Glutamatergic neuron (in vitro differentiated cells): ENCODE data around the gene SH3PXD2A. TPM values are rescaled to one million over a fixed set of nuclear protein-coding genes. Genes with fewer than 3 reads are reported as not detected.

Experiments used
- DNase-seq: peaks from one replicate; pipeline ENCODE4 v3.0.0; 2022
- H3K27ac Mint-ChIP-seq: one replicate; pipeline ENCODE4 v1.8.0; 2020; ENCODE audit warnings: mild to moderate bottlenecking, mixed read lengths, inconsistent platforms; ENCODE audit not compliant: unreplicated experiment
- H3K27me3 Mint-ChIP-seq: one replicate; pipeline ENCODE4 v1.8.0; 2020; ENCODE audit warnings: mild to moderate bottlenecking, moderate library complexity, mixed read lengths, inconsistent platforms; ENCODE audit not compliant: unreplicated experiment
- H3K36me3 Mint-ChIP-seq: one replicate; pipeline ENCODE4 v1.8.0; 2020; ENCODE audit warnings: mild to moderate bottlenecking, mixed read lengths, inconsistent platforms; ENCODE audit not compliant: unreplicated experiment
- H3K4me1 Mint-ChIP-seq: one replicate; pipeline ENCODE4 v1.8.0; 2020; ENCODE audit warnings: mild to moderate bottlenecking, low read depth, mixed read lengths, inconsistent platforms; ENCODE audit not compliant: unreplicated experiment
- H3K4me3 Mint-ChIP-seq: one replicate; pipeline ENCODE4 v1.8.0; 2020; ENCODE audit warnings: mild to moderate bottlenecking, mixed read lengths, inconsistent platforms; ENCODE audit not compliant: unreplicated experiment
- H3K9me3 Mint-ChIP-seq: one replicate; pipeline ENCODE4 v1.8.0; 2020; ENCODE audit warnings: mild to moderate bottlenecking, moderate library complexity, mixed read lengths, inconsistent platforms; ENCODE audit not compliant: unreplicated experiment
- CTCF ChIP-seq: fragments of 200-600 bp; sonication (generic); IDR thresholded peaks from one replicate; pipeline ENCODE4 v1.5.0; 2021; ENCODE audit not compliant: partially characterized antibody, unreplicated experiment
- total RNA-seq: library from RNA; stranded (reverse); fragmentation: NEBNext Ultra II Directional; extraction: Animal tissue kit (Norgen Biotek cat#: 25700); gene quantifications from one replicate; pipeline ENCODE4 v1.2.1, GENCODE V29; 2021; ENCODE audit not compliant: unreplicated experiment

The SH3PXD2A gene
- total RNA-seq, 1 donor from 2014 or later: 16.7 TPM

DNA sequence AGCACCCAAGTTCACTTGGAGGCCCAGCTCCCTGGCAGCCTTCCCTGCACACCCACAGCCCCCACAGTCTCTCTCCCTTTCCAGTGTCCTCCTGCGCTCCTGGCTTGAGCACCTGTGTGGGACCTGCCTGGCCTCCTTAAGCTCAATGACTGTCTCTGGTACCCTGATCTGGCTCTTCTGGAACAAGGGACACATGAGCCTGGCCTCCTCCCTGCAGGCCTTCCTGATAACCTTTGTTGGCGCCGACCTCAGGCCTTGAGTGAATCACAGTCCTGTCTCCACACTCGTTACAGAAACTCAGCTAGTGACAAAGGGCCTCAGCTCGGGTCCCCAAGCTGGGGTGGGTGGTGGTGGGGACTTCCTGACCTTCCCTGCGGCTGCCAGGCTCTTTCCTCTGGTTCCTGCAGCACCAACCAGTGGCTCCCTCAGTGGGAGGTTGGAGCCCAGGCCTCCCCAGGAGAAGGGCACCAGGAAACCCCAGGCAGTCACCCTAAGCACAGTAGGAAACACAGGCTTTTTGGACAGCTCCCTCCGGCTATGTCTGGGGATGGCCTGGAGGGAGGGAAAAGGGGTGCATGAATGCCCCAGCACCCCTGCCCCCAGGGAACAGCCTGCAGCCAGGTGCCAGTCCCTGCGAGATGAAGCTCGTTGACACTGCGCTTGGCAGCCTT, 147.3 kb downstream of the SH3PXD2A start:
- Mint-ChIP-seq H3K27me3 (peaks cover 6% of the 10 kb centered on the region), H3K27ac (no peak overlapping the region), H3K4me3 (no peak overlapping the region), H3K4me1 (peaks cover 14% of the 10 kb centered on the region), H3K36me3 (no peaks in the 10 kb centered on the region), H3K9me3 (peaks cover 2% of the 10 kb centered on the region)
- TF ChIP-seq CTCF: no peak
- no peak for DNase-seq

DNA sequence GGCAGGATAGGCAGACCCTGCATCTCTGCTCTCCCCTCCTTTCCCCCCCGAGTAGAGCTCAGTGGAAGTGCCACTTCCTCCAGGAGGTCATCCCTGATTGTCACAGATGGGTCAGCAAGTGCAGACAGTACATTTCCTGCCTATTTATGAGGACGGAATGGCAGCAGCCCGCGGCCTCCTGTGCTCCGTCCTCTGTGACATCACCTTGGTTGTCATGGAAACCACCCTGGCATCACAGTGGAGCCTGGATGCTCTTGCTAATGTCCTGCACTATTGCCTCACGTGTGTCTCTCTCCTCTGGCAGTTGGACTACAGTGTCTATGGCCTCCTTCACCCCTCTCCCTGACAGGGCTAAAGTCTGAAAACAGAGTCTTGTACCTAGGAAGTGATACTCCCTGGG, 148.6 kb downstream of the SH3PXD2A start:
- no peak overlapping the region for H3K4me3 Mint-ChIP-seq
- DNase-seq: peak; percentile 58
- H3K9me3 Mint-ChIP-seq: peaks cover 2% of the 10 kb centered on the region
- H3K4me1 Mint-ChIP-seq: peaks cover 10% of the 10 kb centered on the region
- TF ChIP-seq CTCF: no peak
- peak overlapping the region; percentile 75 for H3K27ac Mint-ChIP-seq
- no peaks in the 10 kb centered on the region for H3K36me3 Mint-ChIP-seq
- H3K27me3 Mint-ChIP-seq: peaks cover 6% of the 10 kb centered on the region

DNA sequence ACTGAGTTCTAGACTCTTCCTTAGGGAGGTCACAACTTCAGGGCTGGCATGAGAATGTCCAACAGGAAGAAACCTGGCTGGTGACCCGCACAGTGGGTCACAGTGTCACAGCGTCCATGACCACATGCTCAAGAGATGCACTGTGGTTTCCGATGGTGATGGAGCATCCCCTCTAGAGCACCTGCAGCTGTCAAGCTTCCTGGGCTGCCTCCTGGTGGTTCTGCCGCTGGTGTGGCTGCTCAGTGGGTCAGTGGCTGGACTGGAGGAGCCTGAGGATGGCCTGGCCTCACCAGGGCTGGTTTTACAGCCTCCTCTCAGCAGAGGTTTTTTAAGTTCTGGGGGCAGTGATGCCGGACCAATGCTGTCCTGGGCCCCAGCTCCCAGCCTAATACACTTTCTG, 149.3 kb downstream of the SH3PXD2A start:
- Mint-ChIP-seq H3K27me3 (peaks cover 5% of the 10 kb centered on the region), H3K27ac (no peak overlapping the region), H3K4me1 (peaks cover 7% of the 10 kb centered on the region), H3K4me3 (no peak overlapping the region), H3K36me3 (no peaks in the 10 kb centered on the region), H3K9me3 (peaks cover 2% of the 10 kb centered on the region)
- TF ChIP-seq CTCF: no peak
- no peak for DNase-seq

DNA sequence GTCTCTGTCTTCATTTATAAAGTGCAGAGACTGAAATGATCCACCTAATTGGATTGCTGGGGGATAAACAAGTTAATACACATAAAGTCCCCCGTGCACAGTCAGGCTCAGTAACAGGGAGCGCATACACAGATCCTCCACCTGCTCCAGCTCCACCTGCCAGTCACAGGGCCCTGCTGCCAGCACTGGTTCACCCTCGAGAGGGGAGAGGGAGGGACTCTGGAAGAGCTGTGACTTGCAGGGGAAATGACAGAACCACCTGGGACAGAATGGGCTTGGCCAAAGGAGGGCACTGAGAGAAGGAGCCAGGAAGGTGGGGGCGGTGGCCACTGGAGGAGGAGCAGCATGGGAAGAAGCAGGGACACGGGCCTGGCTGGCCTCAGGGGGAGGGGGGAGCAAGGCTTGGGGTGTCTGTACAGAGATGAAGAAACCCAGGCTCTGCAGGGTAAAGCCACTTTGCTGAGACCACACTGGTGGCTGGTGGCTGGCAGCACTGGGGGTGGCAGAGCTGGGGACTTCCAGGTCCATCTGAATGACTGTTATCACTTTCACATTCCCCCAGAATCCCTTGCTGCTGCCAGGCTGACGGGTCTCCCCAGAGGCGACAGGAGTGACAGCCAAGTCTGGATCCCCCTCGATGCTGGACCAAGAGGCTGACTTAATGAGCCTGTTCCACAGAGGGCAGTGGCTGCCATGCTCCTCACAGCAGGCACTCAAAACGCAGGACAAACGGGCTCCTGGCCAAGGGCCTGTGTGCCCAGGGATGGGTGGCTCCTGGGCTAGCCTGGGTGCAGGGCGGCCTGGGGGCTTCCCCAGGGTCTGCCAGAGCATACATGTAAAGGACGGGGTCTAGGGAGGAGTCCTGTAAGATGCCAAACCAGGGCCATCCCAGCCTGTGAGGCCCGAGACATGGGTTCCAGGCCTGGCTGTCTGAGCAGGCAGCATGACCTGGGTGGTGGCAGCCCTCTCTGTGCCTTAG, 151.1 kb downstream of the SH3PXD2A start:
- peaks cover 6% of the 10 kb centered on the region for H3K27me3 Mint-ChIP-seq

More for the DNA sequence above, 151.1 kb downstream of the SH3PXD2A start:
- peaks cover 2% of the 10 kb centered on the region for H3K9me3 Mint-ChIP-seq
- DNase-seq: no peak
- peaks cover 9% of the 10 kb centered on the region for H3K4me1 Mint-ChIP-seq
- H3K27ac Mint-ChIP-seq: no peak overlapping the region
- H3K4me3 Mint-ChIP-seq: no peak overlapping the region
- no peak for TF ChIP-seq CTCF
- no peaks in the 10 kb centered on the region for H3K36me3 Mint-ChIP-seq
